Measurements from ENCODE around the gene ENAH.

DNA sequence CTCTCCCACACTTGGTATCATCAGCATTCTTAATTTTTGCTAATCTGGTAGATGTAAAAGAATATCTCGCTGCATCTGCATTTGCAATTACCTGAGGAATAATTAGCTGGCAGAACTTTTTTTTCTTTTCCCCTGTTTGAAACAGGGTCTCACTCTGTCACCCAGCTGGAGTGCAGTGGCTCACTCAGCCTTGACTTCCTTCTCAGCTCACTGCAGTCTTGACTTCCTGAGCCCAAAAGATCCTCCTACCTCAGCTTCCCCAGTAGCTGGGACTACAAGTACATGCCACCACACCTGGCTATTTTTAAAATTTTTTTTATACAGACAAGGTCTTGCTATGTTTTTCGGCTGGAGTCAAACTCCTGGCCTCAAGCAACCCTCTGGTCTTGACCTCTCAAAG, 35.4 kb upstream of the ENAH start:
- TF ChIP-seq, protein P1, sequence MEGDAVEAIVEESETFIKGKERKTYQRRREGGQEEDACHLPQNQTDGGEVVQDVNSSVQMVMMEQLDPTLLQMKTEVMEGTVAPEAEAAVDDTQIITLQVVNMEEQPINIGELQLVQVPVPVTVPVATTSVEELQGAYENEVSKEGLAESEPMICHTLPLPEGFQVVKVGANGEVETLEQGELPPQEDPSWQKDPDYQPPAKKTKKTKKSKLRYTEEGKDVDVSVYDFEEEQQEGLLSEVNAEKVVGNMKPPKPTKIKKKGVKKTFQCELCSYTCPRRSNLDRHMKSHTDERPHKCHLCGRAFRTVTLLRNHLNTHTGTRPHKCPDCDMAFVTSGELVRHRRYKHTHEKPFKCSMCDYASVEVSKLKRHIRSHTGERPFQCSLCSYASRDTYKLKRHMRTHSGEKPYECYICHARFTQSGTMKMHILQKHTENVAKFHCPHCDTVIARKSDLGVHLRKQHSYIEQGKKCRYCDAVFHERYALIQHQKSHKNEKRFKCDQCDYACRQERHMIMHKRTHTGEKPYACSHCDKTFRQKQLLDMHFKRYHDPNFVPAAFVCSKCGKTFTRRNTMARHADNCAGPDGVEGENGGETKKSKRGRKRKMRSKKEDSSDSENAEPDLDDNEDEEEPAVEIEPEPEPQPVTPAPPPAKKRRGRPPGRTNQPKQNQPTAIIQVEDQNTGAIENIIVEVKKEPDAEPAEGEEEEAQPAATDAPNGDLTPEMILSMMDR (optimal IDR thresholded peaks at IDR 0.05 in 1 of 3, IDR thresholded peaks at IDR 0.05 in 1 of 3, conservative IDR thresholded peaks at IDR 0.05 in 1 of 3; ENCODE audit: extremely low read depth in 1 of 3, insufficient read depth in 2 of 3, low read length in 3 of 3) = no peak
- no peak for TF ChIP-seq EZH2 (IDR thresholded peaks at IDR 0.05; ENCODE audit: low read length)
